ENCODE results near the gene BICD2.

BICD2 gene

GRCh38 chr9:92737216-92737606, 27.4 kb downstream of the BICD2 start:
- Mint-ChIP-seq H3K36me3 (ENCODE audit: low read depth) (peaks cover 8% of the 10 kb centered on the region), H3K27ac (no peak overlapping the region), H3K4me3 (no peak overlapping the region), H3K9me3 (peaks cover 2% of the 10 kb centered on the region), H3K27me3 (ENCODE audit: low read depth) (no peaks in the 10 kb centered on the region), H3K4me1 (peaks cover 43% of the 10 kb centered on the region)
- TF ChIP-seq CTCF (IDR thresholded peaks at IDR 0.05; ENCODE audit: unreplicated experiment in 3 of 3) = no peak

GRCh38 chr9:92736563-92737215, 27.9 kb downstream of the BICD2 start:
- H3K27ac Mint-ChIP-seq = no peak overlapping the region

GRCh38 chr9:92735636-92736562, 28.7 kb downstream of the BICD2 start:
- Mint-ChIP-seq H3K27ac (no peak overlapping the region), H3K36me3 (ENCODE audit: low read depth) (peaks cover 12% of the 10 kb centered on the region), H3K4me1 (peaks cover 39% of the 10 kb centered on the region), H3K4me3 (no peak overlapping the region), H3K9me3 (peaks cover 2% of the 10 kb centered on the region), H3K27me3 (ENCODE audit: low read depth) (no peaks in the 10 kb centered on the region)
- no peak for TF ChIP-seq CTCF (IDR thresholded peaks at IDR 0.05; ENCODE audit: unreplicated experiment in 3 of 3)

More at GRCh38 chr9:92736563-92737215, 27.9 kb downstream of the BICD2 start:
- no peak for TF ChIP-seq CTCF (IDR thresholded peaks at IDR 0.05; ENCODE audit: unreplicated experiment in 3 of 3)
- Mint-ChIP-seq H3K4me3 (no peak overlapping the region), H3K27me3 (ENCODE audit: low read depth) (no peaks in the 10 kb centered on the region), H3K9me3 (peaks cover 2% of the 10 kb centered on the region), H3K4me1 (peaks cover 47% of the 10 kb centered on the region), H3K36me3 (ENCODE audit: low read depth) (peaks cover 12% of the 10 kb centered on the region)

- no peak overlapping the region for H3K27ac Mint-ChIP-seq
- no peak overlapping the region for H3K4me3 Mint-ChIP-seq
- H3K36me3 Mint-ChIP-seq (ENCODE audit: low read depth) = peaks cover 12% of the 10 kb centered on the region
- no peaks in the 10 kb centered on the region for H3K27me3 Mint-ChIP-seq (ENCODE audit: low read depth)
- no peak for TF ChIP-seq CTCF (IDR thresholded peaks at IDR 0.05; ENCODE audit: unreplicated experiment in 3 of 3)
- H3K9me3 Mint-ChIP-seq = peaks cover 2% of the 10 kb centered on the region
- peaks cover 37% of the 10 kb centered on the region for H3K4me1 Mint-ChIP-seq
Observed at GRCh38 chr9:92734931-92735635, 29.6 kb downstream of the BICD2 start.

- H3K27ac Mint-ChIP-seq = no peak overlapping the region
- peaks cover 2% of the 10 kb centered on the region for H3K9me3 Mint-ChIP-seq
Observed at GRCh38 chr9:92730897-92731296, 33.7 kb downstream of the BICD2 start.

More at GRCh38 chr9:92730897-92731296, 33.7 kb downstream of the BICD2 start:
- Mint-ChIP-seq H3K36me3 (ENCODE audit: low read depth) (peaks cover 25% of the 10 kb centered on the region), H3K4me3 (no peak overlapping the region), H3K27me3 (ENCODE audit: low read depth) (no peaks in the 10 kb centered on the region), H3K4me1 (peaks cover 42% of the 10 kb centered on the region)
- TF ChIP-seq CTCF (IDR thresholded peaks at IDR 0.05; ENCODE audit: unreplicated experiment in 3 of 3) = no peak
